ENCODE results near the gene TOGARAM1.

Gene TOGARAM1

GRCh38 chr14:44962334-44963043 is 499 bp downstream of the TOGARAM1 start:
- no peak for DNase-seq (ENCODE audit: low spot score)

- DNase-seq (ENCODE audit: low spot score) = no peak
These were observed 1.1 kb downstream of the TOGARAM1 start for GRCh38 chr14:44963044-44963528.

- no peak for DNase-seq (ENCODE audit: low spot score)
These were observed 1.9 kb downstream of the TOGARAM1 start for GRCh38 chr14:44963775-44964380.

- DNase-seq (ENCODE audit: low spot score) = no peak
These were observed 4.8 kb downstream of the TOGARAM1 start for GRCh38 chr14:44966601-44967336.

GRCh38 chr14:44968714-44969113 is 6.7 kb downstream of the TOGARAM1 start:
- DNase-seq (ENCODE audit: low spot score) = no peak

GRCh38 chr14:44970907-44971306 is 8.9 kb downstream of the TOGARAM1 start:
- no peak for DNase-seq (ENCODE audit: low spot score)

GRCh38 chr14:44971459-44971858 is 9.5 kb downstream of the TOGARAM1 start:
- DNase-seq (ENCODE audit: low spot score) = no peak

GRCh38 chr14:44979273-44979672 is 17.3 kb downstream of the TOGARAM1 start:
- no peak for DNase-seq (ENCODE audit: low spot score)

- no peak for DNase-seq (ENCODE audit: low spot score)
These were observed 17.9 kb downstream of the TOGARAM1 start for GRCh38 chr14:44979740-44980356.

GRCh38 chr14:44981198-44981597 is 19.2 kb downstream of the TOGARAM1 start:
- no peak for DNase-seq (ENCODE audit: low spot score)

- no peak for DNase-seq (ENCODE audit: low spot score)
These were observed 20.6 kb downstream of the TOGARAM1 start for GRCh38 chr14:44982594-44982993.

- DNase-seq (ENCODE audit: low spot score) = no peak
These were observed 26.7 kb downstream of the TOGARAM1 start for GRCh38 chr14:44988694-44989093.

GRCh38 chr14:44989497-44990440 is 27.8 kb downstream of the TOGARAM1 start:
- DNase-seq (ENCODE audit: low spot score) = no peak

GRCh38 chr14:44990533-44990932 is 28.5 kb downstream of the TOGARAM1 start:
- DNase-seq (ENCODE audit: low spot score) = no peak

GRCh38 chr14:44995196-44995595 is 33.2 kb downstream of the TOGARAM1 start:
- no peak for DNase-seq (ENCODE audit: low spot score)

- DNase-seq (ENCODE audit: low spot score) = no peak
These were observed 33.8 kb downstream of the TOGARAM1 start for GRCh38 chr14:44995770-44996294.

- no peak for DNase-seq (ENCODE audit: low spot score)
These were observed 41.9 kb downstream of the TOGARAM1 start for GRCh38 chr14:45003924-45004323.

GRCh38 chr14:45015133-45015532 is 53.1 kb downstream of the TOGARAM1 start:
- no peak for DNase-seq (ENCODE audit: low spot score)

- no peak for DNase-seq (ENCODE audit: low spot score)
These were observed 66.2 kb downstream of the TOGARAM1 start for GRCh38 chr14:45028107-45028626.

- DNase-seq (ENCODE audit: low spot score) = no peak
These were observed 72.7 kb downstream of the TOGARAM1 start for GRCh38 chr14:45034730-45035129.

GRCh38 chr14:45038256-45038655 is 76.3 kb downstream of the TOGARAM1 start:
- DNase-seq (ENCODE audit: low spot score) = no peak
